CD4-positive, alpha-beta T cell (primary cell): ENCODE results near the gene GIMAP5. TPM values are rescaled to one million over a fixed set of nuclear protein-coding genes. Genes with fewer than 3 reads are reported as not detected.
A peak's percentile ranks its signal among the peaks of the same experiment; 100 is the strongest.

ENCODE experiments used
- ATAC-seq: fragments of 200-7000 bp; cut with Tn5 transposase; one replicate; pipeline ENCODE4 v1.10.0; 2022; ENCODE audit warnings: mild to moderate bottlenecking; ENCODE audit not compliant: poor library complexity
- CTCF ChIA-PET: fragments of 350-600 bp; sonication (Branson Sonifier 250); formaldehyde crosslinking; loops from one replicate; lab custom pipeline; 2021; ENCODE audit warnings: antibody characterized with exemption, inconsistent platforms; lab: Charles Lee
- POLR2A ChIA-PET: fragments of 350-600 bp; sonication (Branson Sonifier 250); formaldehyde crosslinking; loops from one replicate; lab custom pipeline; 2021; ENCODE audit warnings: antibody characterized with exemption, inconsistent platforms; lab: Charles Lee
- DNase-seq, 14 experiments: peaks; one replicate each; pipeline ENCODE4 v3.0.0-alpha.2; 2013 to 2020; ENCODE audit warnings: mixed read lengths in 2 of 14
- H3K27ac ChIP-seq, 2 donors: one replicate each; pipeline versions ENCODE4 v1.5.1 to v1.7.0; 2013; ENCODE audit warnings: low read length in 2 of 2, low read depth in 1 of 2, mild to moderate bottlenecking in 1 of 2
- H3K27me3 ChIP-seq, 2 experiments: 1 replicate in 1 of 2; 2 replicates in 1 of 2; pipeline versions ENCODE4 v1.6.1 to v1.7.0; 2013; ENCODE audit warnings: low read length in 2 of 2, control low read depth in 1 of 2, mild to moderate bottlenecking in 1 of 2, moderate library complexity in 1 of 2; ENCODE audit not compliant: insufficient read depth in 2 of 2, control insufficient read depth in 1 of 2
- H3K36me3 ChIP-seq: one replicate; pipeline ENCODE4 v1.6.1; 2013; ENCODE audit warnings: low read length, control low read depth; ENCODE audit not compliant: insufficient read depth
- H3K4me1 ChIP-seq: one replicate; pipeline ENCODE4 v1.6.1; 2013; ENCODE audit warnings: low read length, control low read depth; ENCODE audit not compliant: insufficient read depth
- H3K4me3 ChIP-seq: one replicate; pipeline ENCODE4 v1.5.1; 2013; ENCODE audit warnings: mild to moderate bottlenecking, low read length, moderate library complexity
- H3K9me3 ChIP-seq, 2 experiments: 1 replicate in 1 of 2; 2 replicates in 1 of 2; pipeline versions ENCODE4 v1.6.1 to v1.7.0; 2013; ENCODE audit warnings: low read length in 2 of 2, mild to moderate bottlenecking in 2 of 2, control low read depth in 1 of 2, moderate library complexity in 1 of 2; ENCODE audit not compliant: control insufficient read depth in 1 of 2, insufficient read depth in 1 of 2
- H3K27ac Mint-ChIP-seq: one replicate; pipeline ENCODE4 v1.8.0; 2020; ENCODE audit warnings: mixed read lengths
- H3K27me3 Mint-ChIP-seq: one replicate; pipeline ENCODE4 v1.8.0; 2021; ENCODE audit warnings: mixed read lengths
- H3K36me3 Mint-ChIP-seq: one replicate; pipeline ENCODE4 v1.8.0; 2021; ENCODE audit warnings: low read depth, mixed read lengths
- H3K4me1 Mint-ChIP-seq: one replicate; pipeline ENCODE4 v1.8.0; 2021; ENCODE audit warnings: low read depth, mixed read lengths
- H3K4me3 Mint-ChIP-seq: one replicate; pipeline ENCODE4 v1.8.0; 2020; ENCODE audit warnings: mild to moderate bottlenecking, mixed read lengths
- H3K9me3 Mint-ChIP-seq: one replicate; pipeline ENCODE4 v1.8.0; 2020; ENCODE audit warnings: mixed read lengths
- intact Hi-C, 2 experiments: fragments of 100-400 bp; cut with DNase I in 1 of 2; cut with micrococcal nuclease in 1 of 2; formaldehyde crosslinking; loops; one replicate each; pipeline versions ENCODE4 v1.15.1 to v1.9.0; 2023 to 2025; cut with DNase I, micrococcal nuclease
- total RNA-seq, 174 experiments: library from RNA in 2 of 174; stranded (reverse) in 2 of 174; gene quantifications; one replicate each; pipeline ENCODE4 v1.2.3 and lab custom pipeline; 2021 to 2026
- TF ChIP-seq, protein P1 (sequence below): fragments of 200-600 bp; IDR thresholded peaks from one replicate; pipeline ENCODE4 v1.8.0; 2022; ENCODE audit warnings: antibody characterized with exemption, mild to moderate bottlenecking

Gene GIMAP5
- total RNA-seq, 2 experiments from 2014 or later: 31.3 to 35.2 TPM

DNA sequence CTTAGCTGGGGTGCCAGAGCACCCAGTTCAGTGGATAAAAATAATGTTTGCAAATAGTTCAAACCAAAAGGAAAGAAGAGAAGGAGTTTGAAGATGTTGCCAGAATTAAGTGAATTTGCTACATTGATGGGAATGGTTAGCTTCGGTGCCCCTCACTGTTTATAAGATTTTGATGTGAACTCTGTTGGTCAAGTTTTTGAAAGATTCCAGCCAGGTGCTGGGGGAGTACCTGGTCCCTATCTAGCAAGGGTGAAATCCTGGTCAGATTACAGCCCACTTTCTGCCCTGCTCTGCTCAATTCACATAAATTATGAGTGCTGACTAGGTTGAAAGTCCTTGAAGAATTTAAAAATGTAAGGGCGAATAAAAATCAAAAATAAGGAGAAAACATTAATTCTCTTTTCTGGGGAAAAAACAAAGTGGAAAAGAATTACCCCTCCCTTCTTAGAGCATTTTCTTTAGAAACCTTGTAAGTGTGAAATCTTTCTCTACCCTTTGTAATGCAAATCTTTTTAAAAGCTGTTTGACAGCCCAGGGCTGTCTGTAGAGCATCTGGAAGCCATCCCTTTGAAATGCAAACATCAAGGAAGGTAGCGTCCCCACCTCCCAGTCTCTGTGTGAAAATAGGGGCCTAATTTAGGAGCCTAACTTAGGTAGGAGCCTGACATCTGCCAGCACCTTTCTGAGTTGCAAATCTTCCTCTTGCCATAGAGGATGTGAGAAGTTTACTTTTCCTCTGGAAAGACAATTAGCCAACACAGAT is 1.4 kb upstream of the GIMAP5 start:
- H3K36me3 Mint-ChIP-seq: peaks cover 41% of the 10 kb centered on the region
- H3K4me1 ChIP-seq: peaks cover 53% of the 10 kb centered on the region
- H3K4me3 ChIP-seq: peak overlapping the region; percentile 65
- ChIA-PET CTCF (interaction anchor here (1.0 to 1.4 kb wide), 3 partner anchors 18 to 287 kb away, joined by 3 to 5 read pairs (median 5); no protein-coding TSS in a partner anchor), POLR2A (interaction anchor here (0.9 to 4.6 kb wide), 6 partner anchors 12 to 220 kb away, joined by 3 to 30 read pairs (median 6); partner anchors contain the start of genes GIMAP1 and GIMAP4)
- H3K9me3 Mint-ChIP-seq: no peaks in the 10 kb centered on the region
- DNase-seq (peak in 1 of 14 experiments; percentile 43), ATAC-seq (no peak)
- H3K27me3 Mint-ChIP-seq: no peaks in the 10 kb centered on the region
- H3K27me3 ChIP-seq: no peaks in the 10 kb centered on the region
- H3K4me1 Mint-ChIP-seq: peaks cover 71% of the 10 kb centered on the region
- H3K27ac Mint-ChIP-seq: peak overlapping the region; percentile 87
- TF ChIP-seq, protein P1, sequence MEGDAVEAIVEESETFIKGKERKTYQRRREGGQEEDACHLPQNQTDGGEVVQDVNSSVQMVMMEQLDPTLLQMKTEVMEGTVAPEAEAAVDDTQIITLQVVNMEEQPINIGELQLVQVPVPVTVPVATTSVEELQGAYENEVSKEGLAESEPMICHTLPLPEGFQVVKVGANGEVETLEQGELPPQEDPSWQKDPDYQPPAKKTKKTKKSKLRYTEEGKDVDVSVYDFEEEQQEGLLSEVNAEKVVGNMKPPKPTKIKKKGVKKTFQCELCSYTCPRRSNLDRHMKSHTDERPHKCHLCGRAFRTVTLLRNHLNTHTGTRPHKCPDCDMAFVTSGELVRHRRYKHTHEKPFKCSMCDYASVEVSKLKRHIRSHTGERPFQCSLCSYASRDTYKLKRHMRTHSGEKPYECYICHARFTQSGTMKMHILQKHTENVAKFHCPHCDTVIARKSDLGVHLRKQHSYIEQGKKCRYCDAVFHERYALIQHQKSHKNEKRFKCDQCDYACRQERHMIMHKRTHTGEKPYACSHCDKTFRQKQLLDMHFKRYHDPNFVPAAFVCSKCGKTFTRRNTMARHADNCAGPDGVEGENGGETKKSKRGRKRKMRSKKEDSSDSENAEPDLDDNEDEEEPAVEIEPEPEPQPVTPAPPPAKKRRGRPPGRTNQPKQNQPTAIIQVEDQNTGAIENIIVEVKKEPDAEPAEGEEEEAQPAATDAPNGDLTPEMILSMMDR: no peak
- no peaks in the 10 kb centered on the region for H3K9me3 ChIP-seq
- peaks cover 27% of the 10 kb centered on the region for H3K36me3 ChIP-seq
- peak overlapping the region; percentile 96 for H3K4me3 Mint-ChIP-seq
- intact Hi-C loops: loop anchor here (2.0 to 5.0 kb wide), 8 partner anchors 19 to 218 kb away; partner anchors contain the start of genes GIMAP1 (in 1 of the 2), GIMAP2 (in 1 of the 2), GIMAP4 (in 1 of the 2) and GIMAP6 (in 1 of the 2)
- peak overlapping the region; percentile 80 to 87 for H3K27ac ChIP-seq

DNA sequence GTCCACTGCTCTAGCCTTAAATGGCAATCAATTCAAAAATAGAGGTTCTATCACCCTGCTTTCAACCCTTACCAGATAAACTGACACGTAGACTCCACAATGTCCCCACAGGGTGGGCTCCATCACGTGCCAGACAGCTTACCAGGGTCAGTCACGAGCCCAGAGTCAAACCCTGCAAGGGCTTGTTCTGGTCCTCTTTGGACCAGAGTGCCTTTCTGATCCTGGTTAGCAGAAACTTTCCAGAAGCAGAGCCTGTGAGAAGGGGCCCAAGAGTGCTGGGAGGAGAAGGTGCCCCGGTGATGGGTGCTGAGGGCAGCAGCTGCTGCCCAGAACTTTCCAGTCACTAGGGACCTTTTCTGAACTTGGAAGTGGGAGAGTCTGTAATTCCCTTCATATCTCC is 354 bp upstream of the GIMAP5 start:
- TF ChIP-seq, protein P1: no peak
- peak in 1 of 14 experiments; percentile 30 for DNase-seq
- H3K27ac Mint-ChIP-seq: peak overlapping the region; percentile 87
- Histone ChIP-seq H3K9me3 (no peaks in the 10 kb centered on the region), H3K27ac (peak overlapping the region; percentile 80 to 87), H3K36me3 (peaks cover 38% of the 10 kb centered on the region), H3K4me3 (peak overlapping the region; percentile 65), H3K4me1 (peaks cover 59% of the 10 kb centered on the region), H3K27me3 (no peaks in the 10 kb centered on the region)
- POLR2A ChIA-PET: interaction anchor here (0.6 to 4.6 kb wide), 13 partner anchors 13 to 288 kb away, joined by 3 to 50 read pairs (median 13); partner anchors contain the start of genes GIMAP1, GIMAP2, GIMAP4 and GIMAP6
- no peaks in the 10 kb centered on the region for H3K27me3 Mint-ChIP-seq
- H3K9me3 Mint-ChIP-seq: no peaks in the 10 kb centered on the region
- peak; percentile 15 for ATAC-seq
- H3K4me1 Mint-ChIP-seq: peaks cover 74% of the 10 kb centered on the region
- peaks cover 51% of the 10 kb centered on the region for H3K36me3 Mint-ChIP-seq
- CTCF ChIA-PET: interaction anchor here (1.1 to 2.4 kb wide), 5 partner anchors 20 to 288 kb away, joined by 3 to 9 read pairs (median 5); partner anchors contain the start of gene GIMAP1
- intact Hi-C loops: loop anchor here (1.0 to 5.0 kb wide), 10 partner anchors 18 to 220 kb away; partner anchors contain the start of genes GIMAP1 (in 1 of the 2), GIMAP2 (in 1 of the 2), GIMAP4 (in 1 of the 2) and GIMAP6 (in 1 of the 2)
- H3K4me3 Mint-ChIP-seq: peak overlapping the region; percentile 96

DNA sequence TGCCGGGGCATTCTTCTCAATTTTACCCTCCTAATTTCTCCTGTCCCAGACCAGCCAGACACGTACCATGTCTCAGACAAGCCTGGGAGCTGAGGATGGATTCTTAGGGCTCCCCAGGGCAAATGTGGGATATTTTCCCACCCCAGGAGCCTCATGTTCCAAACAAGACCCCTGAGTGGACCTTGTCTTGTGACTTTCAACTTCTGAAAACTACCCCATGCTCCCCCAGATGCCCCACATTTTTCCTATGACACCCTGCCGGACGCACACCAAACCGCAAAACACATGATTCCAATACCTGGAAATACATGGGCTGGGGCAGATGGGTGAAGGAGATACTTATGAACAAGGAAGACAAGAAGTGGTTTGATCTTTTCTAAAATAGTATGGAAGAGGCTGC is 874 bp downstream of the GIMAP5 start:
- ATAC-seq (no peak), DNase-seq (peak in 4 of 14 experiments; percentile 38 to 81 (median 50))
- Histone ChIP-seq H3K36me3 (peaks cover 51% of the 10 kb centered on the region), H3K4me3 (peak overlapping the region; percentile 65), H3K27ac (peak overlapping the region; percentile 80 to 87), H3K27me3 (no peaks in the 10 kb centered on the region), H3K4me1 (peaks cover 58% of the 10 kb centered on the region), H3K9me3 (no peaks in the 10 kb centered on the region)
- TF ChIP-seq, protein P1: no peak
- intact Hi-C loops: loop anchor here (1.0 to 5.0 kb wide), 6 partner anchors 51 to 285 kb away; partner anchors contain the start of genes GIMAP2 (in 1 of the 2), GIMAP4 (in 1 of the 2) and GIMAP6 (in 1 of the 2)
- peak overlapping the region; percentile 96 for H3K4me3 Mint-ChIP-seq
- CTCF ChIA-PET: interaction anchor here (0.6 to 2.4 kb wide), 9 partner anchors 18 to 289 kb away, joined by 3 to 12 read pairs (median 5); partner anchors contain the start of genes GIMAP1 and GIMAP2
- H3K4me1 Mint-ChIP-seq: peaks cover 74% of the 10 kb centered on the region
- POLR2A ChIA-PET: interaction anchor here (0.6 to 4.6 kb wide), 21 partner anchors 9 to 289 kb away, joined by 3 to 50 read pairs (median 10); partner anchors contain the start of genes GIMAP1, GIMAP2, GIMAP4 and GIMAP6
- H3K27ac Mint-ChIP-seq: peak overlapping the region; percentile 87
- H3K36me3 Mint-ChIP-seq: peaks cover 63% of the 10 kb centered on the region
- no peaks in the 10 kb centered on the region for H3K27me3 Mint-ChIP-seq
- no peaks in the 10 kb centered on the region for H3K9me3 Mint-ChIP-seq
